Stimulated activated CD8-positive, alpha-beta memory T cell treated with anti-CD3 and anti-CD28 coated beads, Interleukin-7, amount 100 ng/mL, for 24 hours (primary cell): ENCODE results near the gene TAS2R7.
"Not testable (repeated sequence)": the region's sequence is repeated elsewhere in the genome, so short reads cannot be mapped to it uniquely, and the experiment has no call there.

ENCODE experiments used
- DNase-seq: peaks from one replicate; pipeline ENCODE4 v3.0.0-alpha.2; 2020; ENCODE audit warnings: low read depth

Gene TAS2R7, protein sequence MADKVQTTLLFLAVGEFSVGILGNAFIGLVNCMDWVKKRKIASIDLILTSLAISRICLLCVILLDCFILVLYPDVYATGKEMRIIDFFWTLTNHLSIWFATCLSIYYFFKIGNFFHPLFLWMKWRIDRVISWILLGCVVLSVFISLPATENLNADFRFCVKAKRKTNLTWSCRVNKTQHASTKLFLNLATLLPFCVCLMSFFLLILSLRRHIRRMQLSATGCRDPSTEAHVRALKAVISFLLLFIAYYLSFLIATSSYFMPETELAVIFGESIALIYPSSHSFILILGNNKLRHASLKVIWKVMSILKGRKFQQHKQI

GRCh38 chr12:10802587-10802986 is at the start of gene TAS2R7:
TSS of gene TAS2R7 (minus strand) at chr12:10802627. CDS start at chr12:10802570, 57 bp downstream.
- DNase-seq: no peak

DNA sequence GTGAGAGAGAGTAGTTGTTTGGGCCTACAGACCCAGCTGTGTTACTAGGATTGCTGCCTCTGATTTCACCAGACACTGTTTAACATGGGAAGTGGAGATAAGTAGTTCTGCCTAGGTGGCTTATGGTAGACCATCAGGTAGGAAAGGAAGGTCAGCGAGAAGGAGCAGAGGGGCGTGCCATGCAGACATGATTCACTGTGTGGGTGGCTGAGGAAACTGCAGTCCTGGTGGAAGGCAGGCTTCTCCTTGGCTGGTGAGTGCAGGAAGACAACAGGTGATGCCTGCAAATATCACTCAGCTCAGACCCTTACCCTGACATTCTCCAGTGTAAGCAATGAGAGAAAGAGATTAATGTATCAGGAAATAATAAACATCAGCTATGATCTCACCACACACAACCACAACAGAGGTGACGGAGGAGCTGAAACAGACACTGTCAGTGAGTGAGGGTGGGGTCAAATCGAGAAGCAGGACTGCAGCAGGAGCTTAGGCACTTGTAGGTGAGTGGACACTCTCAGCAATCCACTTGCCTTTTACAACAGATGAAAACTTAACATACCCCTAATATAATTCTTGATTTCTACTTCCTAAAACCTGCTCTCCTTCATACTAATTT is 48.9 kb upstream of the TAS2R7 start:
- DNase-seq: no peak

GRCh38 chr12:10849425-10849878 is 47.0 kb upstream of the TAS2R7 start, which contains the start of gene PRR4:
TSS of gene PRR4 (minus strand) at chr12:10849475. CDS start at chr12:10849437, 38 bp downstream.
- no peak for DNase-seq

DNA sequence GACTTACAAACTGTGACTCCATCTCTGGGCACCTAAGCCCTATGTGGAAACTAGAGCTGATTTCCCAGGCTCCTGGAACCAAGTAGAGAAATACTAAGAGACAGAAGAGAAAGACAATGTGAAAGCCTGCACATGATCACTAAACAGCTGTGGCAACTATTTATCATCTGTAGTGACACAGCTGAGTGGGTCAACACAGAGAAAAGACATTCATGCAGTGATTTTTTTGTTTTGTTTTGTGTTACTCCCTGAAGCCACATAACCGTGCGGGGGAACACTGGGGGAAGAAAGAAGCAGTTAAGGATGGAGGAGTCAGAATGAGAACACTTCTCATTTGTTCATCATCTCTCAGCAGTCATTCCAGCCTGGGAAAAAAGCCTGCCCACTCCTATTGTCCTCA is 45.3 kb upstream of the TAS2R7 start:
- no peak for DNase-seq

- DNase-seq: no peak
Measured at GRCh38 chr12:10842862-10843261, 40.4 kb upstream of the TAS2R7 start.

DNA sequence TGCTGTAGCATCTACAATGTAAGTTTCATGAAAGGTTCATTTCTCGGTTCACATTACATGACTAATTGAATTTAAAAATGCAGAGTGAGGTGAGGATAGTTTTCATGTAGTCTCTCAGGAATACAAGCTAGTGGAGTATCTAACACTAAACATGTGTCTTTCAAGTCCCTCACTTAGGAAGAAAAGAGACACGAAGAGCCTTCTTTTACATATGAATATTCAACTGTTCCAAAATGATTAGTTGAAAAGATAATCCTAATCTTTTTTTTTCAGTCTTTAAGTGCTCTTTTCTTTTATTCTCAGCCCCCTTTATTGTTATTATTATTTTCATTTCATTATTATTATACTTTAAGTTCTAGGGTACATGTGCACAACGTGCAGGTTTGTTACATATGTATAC is 36.0 kb upstream of the TAS2R7 start:
- no peak for DNase-seq

GRCh38 chr12:10829994-10830393 is 27.6 kb upstream of the TAS2R7 start:
- no peak for DNase-seq

GRCh38 chr12:10826258-10826657 is 23.8 kb upstream of the TAS2R7 start, which contains the start of gene TAS2R10:
TSS of gene TAS2R10 (minus strand) at chr12:10826358. CDS start at chr12:10826269, 89 bp downstream.
- DNase-seq: no peak

GRCh38 chr12:10824957-10825356 is 22.5 kb upstream of the TAS2R7 start:
- DNase-seq: no peak

- DNase-seq: no peak
Measured at GRCh38 chr12:10811883-10812536, 9.6 kb upstream of the TAS2R7 start.

DNA sequence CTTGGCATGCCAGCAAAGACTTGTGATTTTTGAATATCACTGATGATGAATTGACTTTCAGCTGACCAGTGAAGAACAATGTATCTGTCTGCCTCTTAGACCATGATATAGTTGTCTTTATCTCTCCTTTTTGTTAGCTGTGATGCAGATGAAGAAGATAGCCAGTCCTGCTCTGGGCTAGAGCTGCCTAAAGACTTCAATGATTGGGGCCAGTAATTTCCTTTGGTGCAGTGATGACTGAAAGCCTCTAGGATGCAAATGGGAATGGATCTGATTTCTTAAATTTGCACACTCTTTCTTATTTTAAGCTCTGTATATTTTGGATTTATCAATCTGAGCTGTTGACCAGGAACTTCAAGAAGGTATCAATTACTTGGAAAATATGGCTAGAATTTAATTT is 7.6 kb upstream of the TAS2R7 start, which contains the start of gene TAS2R9:
Gene TAS2R9, minus strand, starts transcription at position 101 of the 400 bp plus-strand sequence. Its CDS starts 93 bp downstream, at position 8.
- DNase-seq: no peak

GRCh38 chr12:10807186-10807585 is 4.8 kb upstream of the TAS2R7 start, which contains the start of gene TAS2R8:
TSS of gene TAS2R8 (minus strand) at chr12:10807286. CDS start at chr12:10806980, 306 bp downstream.
- no peak for DNase-seq

- no peak for DNase-seq
Measured at GRCh38 chr12:10801741-10802140, 686 bp downstream of the TAS2R7 start.

DNA sequence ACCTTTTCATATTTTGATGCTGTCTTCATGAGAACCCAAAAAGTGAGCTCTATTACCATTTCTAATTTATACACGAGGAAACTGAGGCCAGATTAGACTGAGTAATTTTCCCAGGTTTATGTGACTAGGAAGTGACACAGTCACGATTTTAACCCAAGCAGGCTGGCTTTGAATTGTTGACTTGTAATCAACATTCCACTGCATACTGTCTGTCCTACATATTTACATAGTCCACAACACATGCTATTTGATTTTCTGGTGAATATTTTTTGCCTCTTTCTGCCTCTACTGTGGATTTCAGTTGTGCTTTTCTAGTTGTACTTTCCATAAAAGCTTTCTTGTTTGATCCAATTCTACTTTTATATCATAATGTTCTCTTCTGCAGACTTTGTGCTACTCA is 8.2 kb downstream of the TAS2R7 start:
- DNase-seq: no peak

DNA sequence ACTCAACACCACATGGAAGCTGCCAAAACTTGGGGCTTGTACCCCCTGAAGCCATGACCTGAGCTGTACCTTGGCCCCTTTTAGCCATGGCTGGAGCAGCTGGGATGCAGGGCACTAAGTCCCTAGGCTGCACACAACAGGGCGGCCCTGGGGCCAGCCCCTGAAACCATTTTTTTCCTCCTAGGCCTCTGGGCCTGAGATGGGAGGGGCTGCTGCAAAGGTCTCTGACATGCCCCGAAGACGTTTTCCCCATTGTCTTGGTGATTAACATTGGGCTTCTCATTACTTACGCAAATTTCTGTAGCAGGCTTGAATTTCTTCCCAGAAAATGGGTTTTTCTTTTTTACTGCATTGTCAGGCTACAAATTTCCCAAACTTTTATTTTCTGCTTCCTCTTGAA is 10.7 kb downstream of the TAS2R7 start:
- DNase-seq: not testable (repeated sequence)

GRCh38 chr12:10783252-10783651 is 19.2 kb downstream of the TAS2R7 start:
- no peak for DNase-seq

GRCh38 chr12:10779103-10779502 is 23.3 kb downstream of the TAS2R7 start:
- no peak for DNase-seq

DNA sequence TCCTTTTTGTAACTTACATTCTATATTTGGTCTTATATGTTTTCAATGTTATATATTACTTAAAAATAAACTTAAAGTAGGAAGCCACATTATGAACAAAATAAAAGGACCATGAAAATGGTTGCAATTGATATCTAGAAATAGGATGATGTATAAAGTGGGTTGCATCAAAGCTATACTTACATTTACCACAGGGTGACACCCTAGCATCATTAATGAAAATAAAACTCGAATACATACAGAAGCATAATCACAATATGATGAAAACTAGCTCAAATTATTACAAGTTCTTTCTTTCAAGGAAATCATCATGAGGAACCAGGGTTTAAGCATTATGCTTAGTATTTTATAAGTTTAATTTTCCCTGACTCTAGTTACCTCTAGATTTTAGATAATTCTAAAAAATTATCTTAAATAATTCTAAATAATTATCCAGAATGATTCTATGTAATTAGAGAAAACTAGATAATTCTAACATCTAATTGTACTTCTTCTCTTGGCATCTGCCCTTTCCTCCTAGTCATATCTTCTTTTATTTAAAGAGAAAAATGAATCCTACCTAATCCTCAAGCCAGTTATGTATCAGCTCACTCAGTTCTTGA is 31.2 kb downstream of the TAS2R7 start:
- no peak for DNase-seq

DNA sequence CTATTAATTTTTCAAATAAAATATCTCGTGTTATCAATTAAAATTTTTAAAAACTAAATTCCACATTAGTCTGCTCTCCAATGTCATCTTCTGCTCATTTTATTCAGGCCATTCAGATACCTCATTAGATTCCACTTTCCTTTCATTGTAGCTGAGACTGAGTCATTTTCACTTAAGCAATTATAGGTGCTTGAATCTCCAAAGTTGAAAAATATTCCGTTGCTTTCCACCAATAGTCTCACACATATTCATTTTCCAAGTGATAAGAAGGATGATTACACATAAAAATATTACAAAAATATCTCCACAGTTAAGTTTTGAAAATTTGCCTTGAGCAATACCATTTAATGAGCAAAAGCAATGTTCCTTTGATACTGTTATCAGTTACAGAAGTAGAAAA is 42.8 kb downstream of the TAS2R7 start:
- no peak for DNase-seq

DNA sequence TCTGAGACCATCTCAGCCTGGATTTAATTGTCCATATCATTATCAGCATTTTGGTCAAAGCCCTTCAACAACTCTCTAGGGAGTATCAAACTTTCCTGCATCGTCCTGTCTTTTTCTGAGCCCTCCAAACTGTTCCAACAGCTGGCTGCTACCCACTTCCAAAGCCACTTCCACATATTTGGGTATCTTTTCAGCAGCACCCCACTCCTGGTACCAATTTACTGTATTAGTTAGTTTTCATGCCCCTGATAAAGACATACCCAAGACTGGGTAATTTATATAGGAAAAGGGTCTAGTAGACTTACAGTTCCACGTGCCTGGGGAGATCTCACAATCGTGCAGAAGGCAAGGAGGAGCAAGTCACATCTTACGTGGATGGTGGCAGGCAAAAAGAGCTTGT is 46.2 kb downstream of the TAS2R7 start:
- DNase-seq: no peak

DNA sequence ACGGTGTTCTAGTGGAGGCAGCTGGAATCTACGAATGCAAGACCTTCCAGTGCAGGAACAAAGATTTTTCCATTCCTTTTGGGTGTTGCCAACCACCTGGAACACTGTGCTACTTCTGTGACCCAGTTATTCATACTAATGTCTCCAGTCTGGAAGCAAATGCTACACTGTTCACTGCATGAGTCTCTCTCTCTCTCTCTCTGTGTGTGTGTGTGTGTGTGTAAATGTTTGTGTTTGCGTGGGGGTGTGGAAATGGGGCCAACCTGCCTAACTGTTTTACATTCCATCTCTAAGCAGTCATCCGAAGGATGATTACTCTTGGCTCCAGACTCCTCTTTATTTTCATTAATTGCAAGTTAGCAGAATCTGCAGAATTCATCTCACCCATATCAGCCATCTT is 49.4 kb downstream of the TAS2R7 start:
- DNase-seq: no peak
